GM23338 (cell line): Measurements from ENCODE around the gene PID1. TPM values are rescaled to one million over a fixed set of nuclear protein-coding genes. Genes with fewer than 3 reads are reported as not detected.

ENCODE experiments used
- ATAC-seq: fragments of 200-7000 bp; cut with Tn5 transposase; 3 replicates; pipeline ENCODE4 v1.9.1; 2020
- DNase-seq: peaks from one replicate; pipeline ENCODE4 v3.0.0-alpha.2; 2015; ENCODE audit warnings: low spot score
- H2AFZ ChIP-seq: fragments of 200-600 bp; sonication (generic); 2 replicates; pipeline ENCODE4 v1.8.0; 2016; ENCODE audit warnings: antibody characterized with exemption, mild to moderate bottlenecking, moderate library complexity
- H3F3A ChIP-seq: fragments of 200-600 bp; sonication (generic); replicated peaks from 2 replicates; pipeline ENCODE4 v1.8.0; 2017; ENCODE audit warnings: antibody characterized with exemption, mixed run types, low read depth
- H3K27ac ChIP-seq: fragments of 200-600 bp; sonication (generic); 2 replicates; pipeline ENCODE4 v1.6.1; 2016; ENCODE audit warnings: low read depth
- H3K27me3 ChIP-seq: fragments of 200-600 bp; sonication (generic); 2 replicates; pipeline ENCODE4 v1.8.0; 2016; ENCODE audit warnings: mild to moderate bottlenecking, mixed run types, moderate library complexity; ENCODE audit not compliant: insufficient read depth
- H3K36me3 ChIP-seq: fragments of 200-600 bp; sonication (generic); 2 replicates; pipeline ENCODE4 v1.8.0; 2016; ENCODE audit warnings: mild to moderate bottlenecking; ENCODE audit not compliant: insufficient read depth
- H3K4me1 ChIP-seq: fragments of 200-600 bp; sonication (generic); 2 replicates; pipeline ENCODE4 v1.8.0; 2016; ENCODE audit warnings: mild to moderate bottlenecking, moderate library complexity; ENCODE audit not compliant: insufficient read depth
- H3K4me2 ChIP-seq: fragments of 200-600 bp; sonication (generic); 2 replicates; pipeline ENCODE4 v1.7.1; 2017; ENCODE audit warnings: mixed run types
- H3K4me3 ChIP-seq: fragments of 200-600 bp; sonication (generic); 2 replicates; pipeline ENCODE4 v1.6.1; 2016; ENCODE audit warnings: mixed run types
- H3K79me2 ChIP-seq: fragments of 200-600 bp; sonication (generic); replicated peaks from 2 replicates; pipeline ENCODE4 v1.8.0; 2017; ENCODE audit warnings: mild to moderate bottlenecking; ENCODE audit not compliant: insufficient read depth
- H3K9me2 ChIP-seq: fragments of 200-600 bp; sonication (generic); 2 replicates; pipeline ENCODE4 v1.8.0; 2017; ENCODE audit not compliant: insufficient read depth
- H4K20me1 ChIP-seq: fragments of 200-600 bp; sonication (generic); replicated peaks from 2 replicates; pipeline ENCODE4 v1.8.0; 2017; ENCODE audit warnings: mild to moderate bottlenecking; ENCODE audit not compliant: insufficient read depth
- H3K27ac Mint-ChIP-seq: 2 replicates; pipeline ENCODE4 v1.8.0; 2020; ENCODE audit warnings: inconsistent platforms, mild to moderate bottlenecking, moderate library complexity, mixed read lengths
- H3K27me3 Mint-ChIP-seq: 3 replicates; pipeline ENCODE4 v1.8.0; 2022; ENCODE audit warnings: low read depth, mild to moderate bottlenecking, moderate library complexity, mixed read lengths, inconsistent platforms; ENCODE audit not compliant: insufficient read depth, poor library complexity
- H3K36me3 Mint-ChIP-seq: 3 replicates; pipeline ENCODE4 v1.8.0; 2021; ENCODE audit warnings: low read depth, mild to moderate bottlenecking, inconsistent platforms, moderate library complexity, mixed read lengths
- H3K4me1 Mint-ChIP-seq: 3 replicates; pipeline ENCODE4 v1.8.0; 2020; ENCODE audit warnings: mild to moderate bottlenecking, inconsistent platforms, mixed read lengths
- H3K4me3 Mint-ChIP-seq: 3 replicates; pipeline ENCODE4 v1.8.0; 2021; ENCODE audit warnings: moderate library complexity, mild to moderate bottlenecking, inconsistent platforms, mixed read lengths
- H3K9me3 Mint-ChIP-seq: 3 replicates; pipeline ENCODE4 v1.8.0; 2020; ENCODE audit warnings: moderate library complexity, mild to moderate bottlenecking, inconsistent platforms, mixed read lengths
- CREB1 ChIP-seq: fragments of 250-450 bp; sonication (Bioruptor Pico); IDR thresholded peaks from 2 replicates; pipeline ENCODE4 v1.5.0; 2020; ENCODE audit warnings: low read depth, mild to moderate bottlenecking, moderate library complexity
- CTCF ChIP-seq, 2 experiments: fragments of 200-600 bp in 1 of 2; sonication (generic) in 1 of 2; conservative IDR thresholded peaks; 2 replicates each; pipeline versions ENCODE4 v1.5.1 to v1.6.1; 2016 to 2017; ENCODE audit warnings: antibody characterized with exemption in 2 of 2, low read depth in 2 of 2, mild to moderate bottlenecking in 2 of 2, moderate library complexity in 1 of 2
- ETS1 ChIP-seq: IDR thresholded peaks from 2 replicates; pipeline ENCODE4 v1.6.1; 2016; ENCODE audit warnings: antibody characterized with exemption
- EZH2 ChIP-seq: fragments of 200-600 bp; sonication (generic); IDR thresholded peaks from one replicate; pipeline ENCODE4 v1.8.0; 2017; ENCODE audit warnings: antibody characterized with exemption, mild to moderate bottlenecking, low read depth; ENCODE audit not compliant: unreplicated experiment
- EZH2phosphoT487 ChIP-seq: fragments of 200-600 bp; sonication (generic); IDR thresholded peaks from one replicate; pipeline ENCODE4 v1.8.1; 2018; ENCODE audit warnings: antibody characterized with exemption; ENCODE audit not compliant: unreplicated experiment
- JUNB ChIP-seq: IDR thresholded peaks from one replicate; pipeline ENCODE4 v1.6.1; 2016; ENCODE audit warnings: antibody characterized with exemption; ENCODE audit not compliant: unreplicated experiment
- NANOG ChIP-seq: IDR thresholded peaks from 2 replicates; pipeline ENCODE4 v1.6.1; 2016; ENCODE audit warnings: antibody characterized with exemption, borderline replicate concordance
- POLR2AphosphoS5 ChIP-seq: IDR thresholded peaks from 2 replicates; pipeline ENCODE4 v1.6.1; 2016; ENCODE audit warnings: antibody characterized with exemption, low read depth
- STAT1 ChIP-seq: IDR thresholded peaks from one replicate; pipeline ENCODE4 v1.6.1; 2016; ENCODE audit warnings: antibody characterized with exemption; ENCODE audit not compliant: unreplicated experiment
- ZNF114 ChIP-seq: fragments of 250-450 bp; sonication (Bioruptor Pico); IDR thresholded peaks from 2 replicates; pipeline ENCODE4 v1.5.0; 2020; ENCODE audit warnings: mild to moderate bottlenecking, moderate library complexity
- ZNF331 ChIP-seq: fragments of 250-450 bp; sonication (Bioruptor Pico); IDR thresholded peaks from 2 replicates; pipeline ENCODE4 v1.5.0; 2020; ENCODE audit warnings: low read depth, mild to moderate bottlenecking, moderate library complexity
- polyA plus RNA-seq: library from polyadenylated mRNA; unstranded; fragments of >200 nt; fragmentation: Nextera tagmentation; extraction: Ambion mirVana; gene quantifications from 2 replicates; pipeline ENCODE4 v1.2.1, GENCODE V29; 2016
- total RNA-seq: library from RNA; depleted of rRNA; stranded (reverse); fragments of >200 nt; shearing (Covaris generic); gene quantifications from 2 replicates; pipeline ENCODE4 v1.2.3, GENCODE V29; 2014
- TF ChIP-seq, protein P1 (sequence below): IDR thresholded peaks from one replicate; pipeline ENCODE4 v1.6.1; 2018; ENCODE audit warnings: antibody characterized with exemption; ENCODE audit not compliant: unreplicated experiment

The PID1 gene
- total and polyA plus RNA-seq, 2 experiments from 2014 or later = 1.7 to 2.4 TPM

- Histone ChIP-seq H3K36me3 (no peaks in the 10 kb centered on the region), H3K27me3 (no peaks in the 10 kb centered on the region), H3K4me3 (no peak overlapping the region), H3F3A (no peaks in the 10 kb centered on the region), H3K4me1 (no peaks in the 10 kb centered on the region), H3K27ac (no peak overlapping the region), H3K79me2 (no peaks in the 10 kb centered on the region), H4K20me1 (no peaks in the 10 kb centered on the region), H2AFZ (no peak overlapping the region), H3K4me2 (no peak overlapping the region), H3K9me2 (no peaks in the 10 kb centered on the region; the same call in 1 of the 2 replicates)
- ATAC-seq (no peak), DNase-seq (no peak)
- TF ChIP-seq JUNB = no peak
- TF ChIP-seq CREB1 = no peak
- no peak for TF ChIP-seq NANOG
- TF ChIP-seq ZNF331 (CRISPR knock-in tag) = no peak
- TF ChIP-seq, protein P1, sequence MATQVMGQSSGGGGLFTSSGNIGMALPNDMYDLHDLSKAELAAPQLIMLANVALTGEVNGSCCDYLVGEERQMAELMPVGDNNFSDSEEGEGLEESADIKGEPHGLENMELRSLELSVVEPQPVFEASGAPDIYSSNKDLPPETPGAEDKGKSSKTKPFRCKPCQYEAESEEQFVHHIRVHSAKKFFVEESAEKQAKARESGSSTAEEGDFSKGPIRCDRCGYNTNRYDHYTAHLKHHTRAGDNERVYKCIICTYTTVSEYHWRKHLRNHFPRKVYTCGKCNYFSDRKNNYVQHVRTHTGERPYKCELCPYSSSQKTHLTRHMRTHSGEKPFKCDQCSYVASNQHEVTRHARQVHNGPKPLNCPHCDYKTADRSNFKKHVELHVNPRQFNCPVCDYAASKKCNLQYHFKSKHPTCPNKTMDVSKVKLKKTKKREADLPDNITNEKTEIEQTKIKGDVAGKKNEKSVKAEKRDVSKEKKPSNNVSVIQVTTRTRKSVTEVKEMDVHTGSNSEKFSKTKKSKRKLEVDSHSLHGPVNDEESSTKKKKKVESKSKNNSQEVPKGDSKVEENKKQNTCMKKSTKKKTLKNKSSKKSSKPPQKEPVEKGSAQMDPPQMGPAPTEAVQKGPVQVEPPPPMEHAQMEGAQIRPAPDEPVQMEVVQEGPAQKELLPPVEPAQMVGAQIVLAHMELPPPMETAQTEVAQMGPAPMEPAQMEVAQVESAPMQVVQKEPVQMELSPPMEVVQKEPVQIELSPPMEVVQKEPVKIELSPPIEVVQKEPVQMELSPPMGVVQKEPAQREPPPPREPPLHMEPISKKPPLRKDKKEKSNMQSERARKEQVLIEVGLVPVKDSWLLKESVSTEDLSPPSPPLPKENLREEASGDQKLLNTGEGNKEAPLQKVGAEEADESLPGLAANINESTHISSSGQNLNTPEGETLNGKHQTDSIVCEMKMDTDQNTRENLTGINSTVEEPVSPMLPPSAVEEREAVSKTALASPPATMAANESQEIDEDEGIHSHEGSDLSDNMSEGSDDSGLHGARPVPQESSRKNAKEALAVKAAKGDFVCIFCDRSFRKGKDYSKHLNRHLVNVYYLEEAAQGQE = no peak
- Mint-ChIP-seq H3K27me3 (no peaks in the 10 kb centered on the region), H3K4me1 (no peaks in the 10 kb centered on the region), H3K9me3 (no peaks in the 10 kb centered on the region), H3K27ac (no peak overlapping the region), H3K4me3 (no peak overlapping the region), H3K36me3 (no peaks in the 10 kb centered on the region)
These were observed 145.0 kb downstream of the PID1 start for GRCh38 chr2:229126066-229126465.

GRCh38 chr2:229124136-229124535 lies 147.0 kb downstream of the PID1 start:
- ATAC-seq (no peak), DNase-seq (no peak)
- H3K36me3 ChIP-seq = no peaks in the 10 kb centered on the region
- H3K9me3 Mint-ChIP-seq = no peaks in the 10 kb centered on the region
- no peak overlapping the region for H3K27ac Mint-ChIP-seq
- no peaks in the 10 kb centered on the region; the same call in 1 of the 2 replicates for H3K9me2 ChIP-seq
- H2AFZ ChIP-seq = no peak overlapping the region
- H3K27ac ChIP-seq = no peak overlapping the region
- H3K27me3 ChIP-seq = no peaks in the 10 kb centered on the region
- no peaks in the 10 kb centered on the region for H3K27me3 Mint-ChIP-seq
- H3F3A ChIP-seq = no peaks in the 10 kb centered on the region
- no peaks in the 10 kb centered on the region for H4K20me1 ChIP-seq
- no peak overlapping the region for H3K4me3 Mint-ChIP-seq
- no peaks in the 10 kb centered on the region for H3K36me3 Mint-ChIP-seq
- H3K4me3 ChIP-seq = no peak overlapping the region
- H3K4me1 ChIP-seq = no peaks in the 10 kb centered on the region
- H3K79me2 ChIP-seq = no peaks in the 10 kb centered on the region
- no peaks in the 10 kb centered on the region for H3K4me1 Mint-ChIP-seq
- H3K4me2 ChIP-seq = no peak overlapping the region
- TF ChIP-seq EZH2 (no peak), POLR2AphosphoS5 (no peak), ZNF114 (CRISPR knock-in tag) (no peak), STAT1 (no peak), ETS1 (no peak), ZNF331 (CRISPR knock-in tag) (no peak), EZH2phosphoT487 (no peak), NANOG (no peak), CTCF (conservative IDR thresholded peaks at IDR 0.05; ENCODE audit: low read depth in 2 of 2) (no peak)
- TF ChIP-seq, protein P1 = no peak
